GM19438 (cell line): ENCODE data around the gene SLC22A6.

Experiments used
- ATAC-seq: cut with Tn5 transposase; IDR thresholded peaks from one replicate; pipeline ENCODE4 v1.9.1; 2021; ENCODE audit warnings: low read depth; ENCODE audit not compliant: unreplicated experiment

The SLC22A6 gene, protein sequence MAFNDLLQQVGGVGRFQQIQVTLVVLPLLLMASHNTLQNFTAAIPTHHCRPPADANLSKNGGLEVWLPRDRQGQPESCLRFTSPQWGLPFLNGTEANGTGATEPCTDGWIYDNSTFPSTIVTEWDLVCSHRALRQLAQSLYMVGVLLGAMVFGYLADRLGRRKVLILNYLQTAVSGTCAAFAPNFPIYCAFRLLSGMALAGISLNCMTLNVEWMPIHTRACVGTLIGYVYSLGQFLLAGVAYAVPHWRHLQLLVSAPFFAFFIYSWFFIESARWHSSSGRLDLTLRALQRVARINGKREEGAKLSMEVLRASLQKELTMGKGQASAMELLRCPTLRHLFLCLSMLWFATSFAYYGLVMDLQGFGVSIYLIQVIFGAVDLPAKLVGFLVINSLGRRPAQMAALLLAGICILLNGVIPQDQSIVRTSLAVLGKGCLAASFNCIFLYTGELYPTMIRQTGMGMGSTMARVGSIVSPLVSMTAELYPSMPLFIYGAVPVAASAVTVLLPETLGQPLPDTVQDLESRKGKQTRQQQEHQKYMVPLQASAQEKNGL

DNA sequence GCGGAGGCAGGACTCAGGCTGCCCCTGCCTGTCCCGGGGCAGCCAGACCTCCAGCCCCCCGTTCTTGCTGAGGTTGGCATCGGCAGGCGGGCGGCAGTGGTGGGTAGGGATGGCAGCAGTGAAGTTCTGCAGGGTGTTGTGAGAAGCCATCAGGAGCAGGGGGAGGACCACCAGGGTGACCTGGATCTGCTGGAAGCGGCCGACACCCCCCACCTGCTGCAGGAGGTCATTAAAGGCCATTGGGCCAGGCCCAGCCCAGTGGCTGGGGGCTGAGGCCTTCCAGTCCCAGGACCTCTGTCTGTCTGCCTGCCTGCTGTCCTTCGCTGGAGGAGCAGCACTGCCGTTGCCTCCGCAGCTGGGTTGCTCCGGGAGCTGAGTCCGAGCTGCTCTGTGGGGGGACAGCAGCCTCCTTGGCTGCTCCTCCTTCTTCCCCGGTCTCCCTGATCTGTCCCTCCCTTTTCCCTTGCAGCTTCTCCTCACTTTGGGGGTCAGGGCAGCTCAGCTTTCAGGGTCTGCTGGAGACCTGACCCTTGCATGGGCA, at the start of gene SLC22A6:
TSS of gene SLC22A6 (minus strand) at position 517 of the 541 bp plus-strand sequence. CDS start at position 240, 277 bp downstream.
- ATAC-seq = no peak

DNA sequence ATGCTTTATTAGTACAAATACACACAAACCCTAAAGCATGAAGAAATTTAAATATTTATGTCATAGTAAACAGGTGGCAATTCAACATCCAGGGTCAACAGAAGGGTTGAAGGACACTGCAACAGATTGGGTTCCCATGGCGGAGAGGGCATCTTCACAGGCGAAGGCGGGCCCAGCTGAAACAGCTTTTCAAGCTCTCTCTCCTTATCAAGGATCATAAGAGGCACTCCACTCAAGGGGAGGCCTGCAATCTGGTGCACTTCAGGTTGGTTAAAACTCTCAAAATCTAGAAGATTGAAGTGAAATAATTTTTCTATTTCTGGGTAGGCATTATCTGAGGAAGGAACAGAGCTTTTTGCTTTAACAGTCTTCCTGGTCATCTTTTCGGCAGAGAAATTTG, 47.7 kb upstream of the SLC22A6 start:
- ATAC-seq = no peak

GRCh38 chr11:63023841-63024648, 39.3 kb upstream of the SLC22A6 start:
- ATAC-seq = no peak

DNA sequence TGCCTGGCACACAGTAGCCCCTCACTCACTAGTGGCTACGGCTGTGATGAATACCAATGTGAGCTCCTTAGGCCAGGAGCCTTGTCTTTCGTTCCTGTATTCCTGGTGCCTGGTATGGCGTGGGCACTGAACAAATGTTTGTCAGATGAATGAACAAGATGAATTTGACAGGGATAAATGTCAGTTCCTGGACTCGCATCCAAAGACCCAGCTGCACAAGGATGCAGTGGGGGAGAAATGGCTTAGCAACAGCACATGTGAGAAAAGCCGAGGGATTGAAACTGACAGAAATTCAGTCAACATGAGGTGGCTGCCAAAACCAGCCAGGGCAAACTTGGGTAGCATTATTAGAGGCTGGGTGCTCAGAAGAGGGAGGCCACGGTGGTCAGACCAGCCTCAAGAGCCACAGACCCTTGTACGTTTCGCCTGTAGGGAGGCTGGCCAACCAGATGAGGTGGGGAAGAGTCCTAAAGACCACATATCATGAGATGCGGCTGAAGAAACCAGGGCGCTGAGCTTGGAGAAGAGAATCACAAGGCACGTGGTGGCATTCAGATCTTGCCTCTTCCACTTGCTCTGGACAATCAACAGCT, 38.6 kb upstream of the SLC22A6 start:
- no peak for ATAC-seq

GRCh38 chr11:63022441-63022840, 37.7 kb upstream of the SLC22A6 start:
- no peak for ATAC-seq

- ATAC-seq = no peak
Measured at GRCh38 chr11:63020671-63021291, 36.0 kb upstream of the SLC22A6 start.

- ATAC-seq = no peak
Measured at GRCh38 chr11:63019506-63019905, 34.7 kb upstream of the SLC22A6 start.

- no peak for ATAC-seq
Measured at GRCh38 chr11:63017306-63017974, 32.7 kb upstream of the SLC22A6 start.

DNA sequence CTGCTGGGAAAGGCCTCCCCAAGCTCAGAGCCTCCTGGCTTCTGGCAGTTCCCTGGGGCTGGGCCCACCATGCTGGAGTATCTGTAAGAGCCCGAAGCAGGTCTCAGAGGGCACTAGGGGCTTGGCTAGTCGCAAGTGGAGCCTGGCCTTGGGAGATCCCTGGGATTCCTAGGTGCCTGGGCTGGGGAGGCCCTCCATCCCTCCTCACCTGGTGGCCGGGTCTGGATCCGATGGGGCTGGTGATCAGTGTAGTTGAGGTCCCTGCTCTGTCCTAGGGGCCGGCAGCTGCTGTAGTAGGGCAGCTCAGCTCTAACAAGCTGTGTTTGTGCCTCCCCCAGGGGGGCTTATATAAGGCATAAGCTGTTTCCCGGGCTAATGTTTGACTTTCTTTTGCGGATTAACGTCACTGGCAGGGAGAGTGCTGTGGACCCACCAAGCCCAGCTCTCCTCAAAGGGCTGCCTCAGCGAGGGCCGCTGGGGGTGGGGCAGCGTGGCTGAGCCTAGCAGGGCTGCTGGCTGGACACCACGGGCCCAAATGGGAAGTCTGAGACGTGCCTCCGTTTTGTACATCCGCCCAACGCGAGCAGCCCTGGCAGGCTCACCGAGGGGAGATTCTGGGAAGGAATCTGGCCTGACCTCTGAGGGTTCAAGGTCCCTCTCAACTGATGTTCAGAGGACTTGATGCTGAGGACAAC, 30.9 kb upstream of the SLC22A6 start, which contains the start of gene SLC22A8:
TSS of gene SLC22A8 (minus strand) at position 321 of the 695 bp plus-strand sequence. CDS start 883 bp downstream, outside the sequence.
- ATAC-seq = no peak

DNA sequence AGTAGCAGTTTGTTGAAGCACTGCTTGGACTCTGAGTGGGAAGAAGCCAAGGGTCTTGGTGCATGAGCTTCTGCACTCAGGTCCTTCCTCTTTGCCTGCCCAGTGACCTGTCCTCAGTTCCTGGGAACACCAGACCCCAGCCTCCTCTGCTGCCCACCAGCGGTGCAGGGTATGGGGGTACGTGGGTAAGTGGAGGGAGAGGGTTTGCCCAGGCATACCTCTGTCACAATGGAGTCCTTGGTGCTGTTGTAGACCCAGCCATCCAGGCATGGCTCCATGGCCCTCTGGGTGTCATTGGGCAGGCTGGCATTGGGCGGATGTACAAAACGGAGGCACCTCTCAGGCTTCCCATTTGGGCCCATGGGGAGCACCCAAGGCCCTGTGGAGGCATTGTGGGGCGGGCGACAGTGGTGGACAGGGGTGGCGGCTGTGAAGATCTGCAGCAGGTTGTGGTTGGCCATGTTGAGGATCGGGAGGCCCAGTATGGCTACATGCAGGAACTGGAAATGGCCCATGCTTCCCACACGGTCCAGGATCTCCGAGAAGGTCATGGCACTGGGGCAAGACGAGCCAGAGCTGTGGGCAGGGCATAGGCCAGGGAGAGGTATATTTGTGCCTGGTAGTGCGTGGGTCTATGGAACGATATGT, 29.8 kb upstream of the SLC22A6 start:
- no peak for ATAC-seq

DNA sequence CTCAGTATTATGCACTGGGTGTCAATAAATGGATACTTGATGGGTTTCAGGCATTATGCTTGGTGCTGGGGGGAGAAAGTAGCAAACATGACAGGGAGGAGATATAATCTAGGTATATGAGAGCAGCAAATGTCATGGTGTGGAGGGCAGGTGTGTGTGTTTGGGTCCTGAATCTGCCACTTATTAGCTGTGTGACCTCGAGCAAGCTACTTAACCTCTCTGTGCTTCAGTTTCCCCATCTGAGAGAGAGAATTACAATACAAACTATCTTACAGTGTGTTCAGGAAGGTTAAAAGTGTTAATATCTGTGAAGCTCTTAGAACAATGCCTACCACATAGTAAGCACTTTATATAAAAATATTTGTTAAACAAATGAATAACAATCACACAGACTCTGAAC, 28.1 kb upstream of the SLC22A6 start:
- no peak for ATAC-seq

GRCh38 chr11:63012430-63012829, 27.7 kb upstream of the SLC22A6 start:
- ATAC-seq = no peak

DNA sequence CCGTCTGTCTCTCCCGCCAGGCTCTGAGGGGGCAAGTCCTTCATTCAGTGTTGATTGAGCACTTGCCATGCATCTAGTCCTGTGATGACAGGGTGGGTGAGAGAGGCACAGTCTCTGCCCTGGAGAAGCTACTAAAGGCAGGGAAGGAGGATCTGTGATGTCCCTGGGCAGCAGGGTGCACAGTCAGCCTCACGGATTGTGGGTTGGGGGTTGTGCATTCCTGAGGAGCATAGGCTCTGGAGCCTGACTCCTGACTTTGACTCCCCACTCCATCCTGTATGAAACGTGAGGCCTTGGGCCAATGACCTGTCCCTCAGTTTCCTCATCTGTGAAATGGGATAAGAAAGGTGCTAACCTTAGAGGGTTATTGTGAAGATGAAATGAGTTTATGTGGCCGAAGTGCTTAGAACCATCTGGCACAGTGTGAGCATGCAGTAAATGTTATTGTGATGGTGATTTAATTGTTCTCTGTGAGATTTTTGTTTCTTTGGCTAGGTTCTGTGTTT, 26.2 kb upstream of the SLC22A6 start:
- no peak for ATAC-seq

GRCh38 chr11:63007920-63008319, 23.2 kb upstream of the SLC22A6 start:
- no peak for ATAC-seq

DNA sequence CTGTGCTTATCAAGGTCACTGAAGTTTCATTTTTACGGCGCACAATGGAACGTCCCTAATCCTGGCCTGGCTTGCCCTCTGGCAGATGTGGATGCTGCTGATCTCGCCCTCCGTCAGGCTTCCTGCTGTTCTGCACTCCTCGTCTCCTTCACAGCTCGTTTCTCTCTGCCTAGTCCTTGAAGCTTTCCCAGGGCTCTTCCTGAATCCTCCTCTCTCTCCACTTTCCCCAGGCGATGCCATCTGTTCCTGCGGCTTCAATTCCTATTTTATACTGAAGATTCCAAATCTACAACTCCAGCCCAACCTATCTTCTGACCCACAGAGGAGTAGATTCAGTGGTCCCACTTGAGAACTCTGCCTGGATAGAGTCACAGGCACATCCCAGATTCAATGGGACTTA, 16.7 kb upstream of the SLC22A6 start:
- ATAC-seq = no peak

- no peak for ATAC-seq
Measured at GRCh38 chr11:62999649-63000048, 14.9 kb upstream of the SLC22A6 start.

- no peak for ATAC-seq
Measured at GRCh38 chr11:62999156-62999555, 14.4 kb upstream of the SLC22A6 start.

DNA sequence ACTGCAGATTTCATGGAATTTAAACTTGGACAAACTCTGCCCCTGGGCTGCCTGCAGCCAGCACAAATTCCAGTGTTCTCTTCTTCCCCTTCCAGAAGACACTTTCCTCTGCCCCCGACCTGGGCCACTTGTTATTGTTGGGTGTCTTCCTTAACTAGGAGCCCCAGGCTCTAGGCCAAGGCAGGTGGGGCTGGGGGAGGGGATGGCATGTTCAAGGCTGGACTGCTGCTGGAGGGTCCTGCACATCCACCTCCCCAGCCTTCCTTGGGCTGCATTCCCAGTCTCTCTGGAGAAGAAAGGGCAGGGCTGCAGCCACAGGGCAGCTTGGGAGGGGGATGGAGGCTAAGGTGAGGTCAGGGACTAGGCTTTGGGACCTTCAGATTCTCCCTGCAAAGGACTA, 11.5 kb upstream of the SLC22A6 start:
- ATAC-seq = no peak
